LNCAP (cell line): ENCODE data around the gene U2AF1.
"Not testable (repeated sequence)": the region's sequence is repeated elsewhere in the genome, so short reads cannot be mapped to it uniquely, and the experiment has no call there.

Source experiments
- TF ChIP-seq, protein P1 (sequence below): fragments of 450-650 bp; IDR thresholded peaks from 2 replicates; pipeline ENCODE4 v1.5.1; 2017; ENCODE audit warnings: mild to moderate bottlenecking

U2AF1 gene, protein sequence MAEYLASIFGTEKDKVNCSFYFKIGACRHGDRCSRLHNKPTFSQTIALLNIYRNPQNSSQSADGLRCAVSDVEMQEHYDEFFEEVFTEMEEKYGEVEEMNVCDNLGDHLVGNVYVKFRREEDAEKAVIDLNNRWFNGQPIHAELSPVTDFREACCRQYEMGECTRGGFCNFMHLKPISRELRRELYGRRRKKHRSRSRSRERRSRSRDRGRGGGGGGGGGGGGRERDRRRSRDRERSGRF

DNA sequence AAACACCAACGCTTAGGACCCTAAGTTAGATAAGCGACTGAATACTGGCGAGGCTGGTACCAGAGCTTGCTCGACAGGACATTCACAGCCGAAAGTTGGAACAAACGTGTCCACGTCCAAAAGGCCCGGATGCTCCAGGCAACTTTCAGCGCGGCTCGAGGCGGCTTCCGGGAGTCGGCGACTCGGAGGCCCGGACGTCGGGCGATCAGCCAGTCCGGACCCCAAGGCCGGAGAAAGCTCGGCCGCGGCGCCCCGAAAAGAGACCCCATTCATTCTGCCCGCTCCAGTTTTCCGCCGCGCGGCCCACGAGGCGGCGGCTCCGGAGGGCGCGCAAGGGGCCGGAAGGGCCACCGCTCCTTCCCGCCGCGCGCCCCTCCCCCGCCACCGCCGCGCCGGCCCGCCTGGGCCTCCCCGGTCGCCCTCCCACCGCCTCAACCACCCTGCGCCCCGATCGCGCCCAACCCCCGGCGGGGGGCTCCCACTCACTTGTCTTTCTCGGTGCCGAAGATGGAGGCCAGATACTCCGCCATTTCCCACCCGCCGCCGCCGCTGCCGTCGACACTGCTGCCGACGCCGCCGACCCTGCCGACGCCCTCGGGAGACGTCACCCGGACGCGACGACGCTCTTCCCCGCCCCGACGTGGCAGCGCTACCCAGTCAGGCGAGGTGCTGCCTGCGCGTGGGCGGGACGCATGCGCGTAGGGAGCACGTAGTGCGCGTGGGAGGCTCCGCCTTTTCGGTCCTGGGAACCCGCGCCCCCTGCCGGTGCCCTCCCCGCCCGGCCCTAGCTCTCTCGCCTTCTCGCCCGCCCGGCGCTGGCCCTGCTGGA lies at the start of gene U2AF1:
Gene U2AF1, minus strand, starts transcription at position 606 of the 829 bp plus-strand sequence. Its CDS starts 76 bp downstream, at position 530.
- TF ChIP-seq, protein P1, sequence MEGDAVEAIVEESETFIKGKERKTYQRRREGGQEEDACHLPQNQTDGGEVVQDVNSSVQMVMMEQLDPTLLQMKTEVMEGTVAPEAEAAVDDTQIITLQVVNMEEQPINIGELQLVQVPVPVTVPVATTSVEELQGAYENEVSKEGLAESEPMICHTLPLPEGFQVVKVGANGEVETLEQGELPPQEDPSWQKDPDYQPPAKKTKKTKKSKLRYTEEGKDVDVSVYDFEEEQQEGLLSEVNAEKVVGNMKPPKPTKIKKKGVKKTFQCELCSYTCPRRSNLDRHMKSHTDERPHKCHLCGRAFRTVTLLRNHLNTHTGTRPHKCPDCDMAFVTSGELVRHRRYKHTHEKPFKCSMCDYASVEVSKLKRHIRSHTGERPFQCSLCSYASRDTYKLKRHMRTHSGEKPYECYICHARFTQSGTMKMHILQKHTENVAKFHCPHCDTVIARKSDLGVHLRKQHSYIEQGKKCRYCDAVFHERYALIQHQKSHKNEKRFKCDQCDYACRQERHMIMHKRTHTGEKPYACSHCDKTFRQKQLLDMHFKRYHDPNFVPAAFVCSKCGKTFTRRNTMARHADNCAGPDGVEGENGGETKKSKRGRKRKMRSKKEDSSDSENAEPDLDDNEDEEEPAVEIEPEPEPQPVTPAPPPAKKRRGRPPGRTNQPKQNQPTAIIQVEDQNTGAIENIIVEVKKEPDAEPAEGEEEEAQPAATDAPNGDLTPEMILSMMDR: not testable (repeated sequence)

DNA sequence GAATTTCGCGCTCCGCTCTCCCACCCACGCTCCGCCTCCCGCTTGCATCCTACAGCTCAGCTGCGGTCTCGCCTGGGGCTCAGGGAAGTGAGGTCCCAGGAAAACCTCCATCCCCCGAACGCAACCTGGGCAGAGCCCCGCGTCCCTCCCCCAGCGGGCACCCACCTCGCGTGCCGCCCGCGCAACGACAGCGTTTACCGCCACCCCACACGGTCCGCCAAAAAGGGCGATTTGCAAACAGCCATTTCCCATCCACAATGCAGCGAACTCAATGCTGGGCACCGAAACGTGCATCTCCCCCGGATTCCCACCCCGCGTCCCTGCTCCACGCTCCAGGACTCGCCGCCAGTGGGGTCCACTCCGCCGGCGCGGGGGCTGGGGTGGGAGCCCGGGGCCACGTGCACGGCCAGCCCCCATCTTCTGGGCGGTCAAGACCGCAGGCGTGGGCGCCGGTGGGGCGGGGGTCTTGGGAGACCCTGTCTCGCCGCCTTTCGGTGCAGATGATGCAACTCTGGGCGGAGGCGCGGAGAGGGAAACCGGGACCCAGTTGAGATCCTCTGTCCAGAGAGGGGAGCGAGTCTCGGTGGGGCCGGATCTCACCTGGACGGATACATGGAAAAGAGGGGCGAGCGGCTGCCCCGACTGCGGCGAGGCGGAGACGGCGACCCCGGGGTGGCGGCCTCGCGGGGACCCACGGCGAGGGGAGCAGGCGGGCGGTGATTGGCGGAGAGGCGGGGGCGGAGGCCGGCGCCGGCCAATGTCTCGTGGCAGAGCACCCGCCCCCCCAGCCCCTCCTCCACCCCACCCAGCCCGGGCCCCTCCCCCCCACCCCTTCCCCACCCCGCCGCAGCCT lies 32.0 kb downstream of the U2AF1 start, which contains the start of gene CBS:
Gene CBS, minus strand, starts transcription at position 666 of the 853 bp plus-strand sequence. CDS start 3,642 bp downstream, outside the sequence.
- TF ChIP-seq, protein P1: not testable (repeated sequence)
